ENCODE data around the gene OR1E2.

The OR1E2 gene

GRCh38 chr17:3389791-3390190 lies 43.9 kb downstream of the OR1E2 start:
- no peak for DNase-seq

DNA sequence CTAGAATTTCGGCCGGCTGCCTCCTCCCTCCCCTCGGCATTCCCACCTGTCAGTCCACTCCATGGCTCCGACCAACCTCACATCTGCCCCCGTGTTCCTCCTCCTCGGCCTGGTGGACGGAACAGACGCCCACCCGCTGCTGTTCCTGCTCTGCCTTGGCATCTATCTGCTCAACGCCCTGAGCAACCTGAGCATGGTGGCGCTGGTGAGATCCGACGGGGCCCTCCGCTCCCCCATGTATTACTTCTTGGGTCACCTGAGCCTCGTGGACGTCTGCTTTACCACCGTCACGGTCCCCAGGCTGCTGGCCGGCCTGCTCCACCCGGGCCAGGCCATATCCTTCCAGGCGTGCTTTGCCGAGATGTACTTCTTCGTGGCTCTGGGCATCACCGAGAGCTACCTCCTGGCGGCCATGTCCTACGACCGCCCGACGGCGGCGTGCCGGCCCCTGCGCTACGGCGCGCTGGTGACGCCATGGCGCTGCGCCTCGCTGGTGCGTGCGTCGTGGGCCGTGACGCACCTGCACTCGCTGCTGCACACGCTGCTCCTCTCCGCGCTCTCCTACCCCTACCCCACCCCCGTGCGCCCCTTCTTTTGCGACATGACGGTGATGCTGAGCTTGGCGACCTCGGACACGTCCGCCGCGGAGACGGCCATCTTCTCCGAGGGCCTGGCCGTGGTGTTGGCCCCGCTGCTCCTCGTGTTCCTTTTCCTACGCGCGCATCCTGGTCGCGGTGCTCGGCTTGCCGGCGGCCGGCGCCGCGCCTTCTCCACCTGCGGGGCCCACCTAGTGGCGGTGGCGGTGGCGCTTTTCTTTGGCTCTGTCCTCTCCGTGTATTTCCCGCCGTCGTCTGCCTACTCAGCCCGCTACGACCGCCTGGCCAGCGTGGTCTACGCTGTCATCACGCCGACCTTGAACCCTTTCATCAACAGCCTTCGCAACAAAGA lies 47.5 kb downstream of the OR1E2 start, which contains the start of gene OR3A2:
Gene OR3A2 (minus strand): TSS at position 440 of the 948 bp plus-strand sequence.
- DNase-seq, result no peak
